ENCODE results near the gene VIP. TPM values are rescaled to one million over a fixed set of nuclear protein-coding genes. Genes with fewer than 3 reads are reported as not detected.

The VIP gene
- total RNA-seq, 1 experiment from 2014 or later: not detected

- no peak for TF ChIP-seq E2F4 (CRISPR knock-in tag; IDR thresholded peaks at IDR 0.05; ENCODE audit: borderline replicate concordance, low read depth)
- no peak for TF ChIP-seq CREB1 (CRISPR knock-in tag; IDR thresholded peaks at IDR 0.05)
- TF ChIP-seq CDX4 (CRISPR knock-in tag; IDR thresholded peaks at IDR 0.05; ENCODE audit: borderline replicate concordance): no peak
- no peak for TF ChIP-seq MYBL2 (CRISPR knock-in tag; IDR thresholded peaks at IDR 0.05)
- no peak for TF ChIP-seq EMX1 (CRISPR knock-in tag; IDR thresholded peaks at IDR 0.05)
- TF ChIP-seq IRF2 (CRISPR knock-in tag; IDR thresholded peaks at IDR 0.05; ENCODE audit: borderline replicate concordance, low read depth): no peak
These were observed 26.2 kb downstream of the VIP start (continued) for GRCh38 chr6:152776833-152777232.

GRCh38 chr6:152783217-152783878 lies 32.8 kb downstream of the VIP start:
- Mint-ChIP-seq H3K27ac (no peak overlapping the region), H3K9me3 (peaks cover 9% of the 10 kb centered on the region), H3K4me1 (no peaks in the 10 kb centered on the region), H3K36me3 (no peaks in the 10 kb centered on the region), H3K4me3 (no peak overlapping the region), H3K27me3 (ENCODE audit: low read depth) (no peaks in the 10 kb centered on the region)
- ChIA-PET POLR2A (interaction anchor here (0.5 to 1.0 kb wide), 2 partner anchors 25 to 28 kb away, joined by 3 read pairs; no protein-coding TSS in a partner anchor), CTCF (interaction anchor here (1.8 kb wide), 1 partner anchor 165 kb away, joined by 4 read pairs; no protein-coding TSS in a partner anchor)
- DNase-seq (ENCODE audit: low spot score) (no peak), ATAC-seq (no peak; the same call in 1 of the 2 replicates)
- TF ChIP-seq SOX15 (CRISPR knock-in tag; IDR thresholded peaks at IDR 0.05) (no peak), KAT7 (CRISPR knock-in tag; IDR thresholded peaks at IDR 0.05; ENCODE audit: borderline replicate concordance) (no peak), NFYB (CRISPR knock-in tag; conservative IDR thresholded peaks at IDR 0.05; ENCODE audit: low read depth) (no peak), PRDM15 (CRISPR knock-in tag; IDR thresholded peaks at IDR 0.05) (no peak), IRF2 (CRISPR knock-in tag; IDR thresholded peaks at IDR 0.05; ENCODE audit: borderline replicate concordance, low read depth) (no peak), GRHL2 (CRISPR knock-in tag; IDR thresholded peaks at IDR 0.05; ENCODE audit: insufficient replicate concordance, severe bottlenecking) (no peak), HMGA2 (CRISPR knock-in tag; IDR thresholded peaks at IDR 0.05) (no peak), ETV6 (CRISPR knock-in tag; IDR thresholded peaks at IDR 0.05) (no peak), NFATC4 (CRISPR knock-in tag; IDR thresholded peaks at IDR 0.05) (no peak), ATF6 (CRISPR knock-in tag; IDR thresholded peaks at IDR 0.05) (no peak), TEAD1 (CRISPR knock-in tag; IDR thresholded peaks at IDR 0.05) (no peak), SMAD3 (CRISPR knock-in tag; IDR thresholded peaks at IDR 0.05; ENCODE audit: borderline replicate concordance) (no peak), GABPB1 (CRISPR knock-in tag; IDR thresholded peaks at IDR 0.05) (no peak), HMGXB4 (CRISPR knock-in tag; IDR thresholded peaks at IDR 0.05) (no peak), ZNF416 (CRISPR knock-in tag; IDR thresholded peaks at IDR 0.05) (no peak), EMX1 (CRISPR knock-in tag; IDR thresholded peaks at IDR 0.05) (no peak), ZNF281 (CRISPR knock-in tag; IDR thresholded peaks at IDR 0.05) (no peak), TEAD4 (CRISPR knock-in tag; IDR thresholded peaks at IDR 0.05) (no peak), ZNF232 (CRISPR knock-in tag; IDR thresholded peaks at IDR 0.05) (no peak)

Measured in WTC11 (cell line).